Measurements from ENCODE around the gene SRPX2.
A peak's percentile ranks its signal among the peaks of the same experiment; 100 is the strongest.

Gene SRPX2

DNA sequence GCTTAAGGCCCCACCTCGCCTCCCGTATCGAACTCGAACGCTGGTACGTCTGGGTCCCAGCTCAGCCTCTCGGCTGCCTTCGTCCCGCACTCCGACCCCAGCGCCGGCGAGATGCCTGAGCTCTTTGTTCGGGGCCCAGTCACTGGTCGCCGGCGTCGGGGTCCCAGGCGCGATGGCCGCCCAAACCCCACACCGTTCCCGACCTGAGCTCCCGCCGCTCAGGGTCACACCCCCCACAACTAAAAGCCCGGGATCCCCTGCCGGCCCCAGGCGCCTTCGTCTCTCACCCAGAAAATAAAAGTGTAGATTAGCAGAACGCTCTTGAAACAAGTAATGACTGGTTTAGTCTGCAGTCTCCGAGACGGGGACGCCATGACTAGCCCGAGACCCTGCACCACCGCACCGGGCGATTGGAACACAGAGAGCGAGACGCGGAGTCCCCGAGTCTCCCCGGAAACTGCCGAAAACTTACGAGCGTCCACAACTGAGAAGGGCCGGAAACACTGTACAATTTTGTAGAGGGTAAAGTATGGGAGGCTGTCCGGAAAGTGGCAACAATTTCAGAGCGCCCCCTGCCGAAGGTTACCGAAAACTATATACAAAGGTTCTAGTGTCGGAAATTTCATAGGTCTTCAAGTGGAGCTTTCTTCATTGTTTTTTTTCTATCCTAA, 7.5 kb upstream of the SRPX2 start, which contains the start of gene TSPAN6:
Gene TSPAN6 (minus strand): TSS at position 486 of the 671 bp plus-strand sequence. CDS start 112 bp downstream, at position 374.
- peak within 1 kb of the TSS in 6 of 7 experiments; percentile 19 to 63 (median 42) for H3K4me3 ChIP-seq (ENCODE audit: control insufficient read depth in 1 of 7, extremely low read depth in 1 of 7, insufficient read depth in 4 of 7, low read depth in 2 of 7, low read length in 6 of 7)
- POLR2A ChIA-PET = no interaction called here
- CTCF ChIA-PET = interaction anchor here (0.9 to 1.5 kb wide), 3 partner anchors 11 to 21 kb away, joined by 3 to 4 read pairs (median 3); no protein-coding TSS in a partner anchor
- DNase-seq = peak; percentile 42 to 64 (median 61)
- H3K36me3 ChIP-seq (ENCODE audit: control insufficient read depth in 4 of 4, insufficient read depth in 4 of 4, low read length in 3 of 4) = peaks cover 0 to 2% (median 0%) of the 10 kb centered on the region in 4 experiments
- no peak within 1 kb of the TSS for H3K27ac ChIP-seq (ENCODE audit: insufficient read depth in 1 of 2, low read depth in 1 of 2, low read length in 2 of 2, poor library complexity in 1 of 2, severe bottlenecking in 2 of 2)
- peaks cover 0 to 7% (median 0%) of the 10 kb centered on the region in 4 experiments for H3K4me1 ChIP-seq (ENCODE audit: control extremely low read depth in 1 of 4, control insufficient read depth in 4 of 4, insufficient read depth in 4 of 4, low read length in 3 of 4)
- no peaks in the 10 kb centered on the region for H3K9me3 ChIP-seq (ENCODE audit: control extremely low read depth in 1 of 5, control insufficient read depth in 4 of 5, insufficient read depth in 2 of 5, low read depth in 1 of 5, low read length in 4 of 5)
- H3K27me3 ChIP-seq (replicated peaks in 2 of 5; ENCODE audit: control insufficient read depth in 4 of 5, insufficient read depth in 5 of 5, low read length in 4 of 5) = peaks cover 2 to 65% (median 31%) of the 10 kb centered on the region in 5 experiments
- 40% methylated on average over 41 of the region's 51 CpGs for WGBS (ENCODE audit: insufficient coverage)

DNA sequence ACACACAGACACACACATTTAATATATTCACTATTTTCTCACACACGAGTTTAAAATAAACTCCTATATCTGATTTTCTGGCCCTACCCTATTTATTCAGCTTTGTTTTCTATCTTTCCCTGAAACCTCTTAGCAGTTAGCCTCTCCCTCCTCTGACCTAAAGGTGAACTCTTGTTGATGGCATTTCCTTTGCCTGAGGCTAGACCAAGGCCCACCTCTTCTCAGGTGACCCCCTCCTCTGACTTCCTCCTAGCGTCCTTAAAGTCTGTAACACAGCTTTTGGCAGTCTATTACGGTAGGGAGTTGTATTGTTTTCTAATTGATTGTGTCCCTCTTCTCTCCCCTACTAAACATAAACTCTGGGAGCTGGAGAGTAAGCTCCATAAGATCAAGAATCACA, 1.7 kb upstream of the SRPX2 start:
- Histone ChIP-seq H3K9me3 (ENCODE audit: control extremely low read depth in 1 of 5, control insufficient read depth in 4 of 5, insufficient read depth in 2 of 5, low read depth in 1 of 5, low read length in 4 of 5) (no peaks in the 10 kb centered on the region), H3K27ac (ENCODE audit: insufficient read depth in 1 of 2, low read depth in 1 of 2, low read length in 2 of 2, poor library complexity in 1 of 2, severe bottlenecking in 2 of 2) (no peak overlapping the region), H3K4me1 (ENCODE audit: control extremely low read depth in 1 of 4, control insufficient read depth in 4 of 4, insufficient read depth in 4 of 4, low read length in 3 of 4) (peaks cover 0 to 3% (median 0%) of the 10 kb centered on the region in 4 experiments), H3K4me3 (ENCODE audit: control insufficient read depth in 1 of 7, extremely low read depth in 1 of 7, insufficient read depth in 4 of 7, low read depth in 2 of 7, low read length in 6 of 7) (no peak overlapping the region), H3K36me3 (ENCODE audit: control insufficient read depth in 4 of 4, insufficient read depth in 4 of 4, low read length in 3 of 4) (no peaks in the 10 kb centered on the region), H3K27me3 (replicated peaks in 2 of 5; ENCODE audit: control insufficient read depth in 4 of 5, insufficient read depth in 5 of 5, low read length in 4 of 5) (peaks cover 2 to 51% (median 18%) of the 10 kb centered on the region in 5 experiments)
- DNase-seq = no peak
- POLR2A ChIA-PET = no interaction called here
- 90% methylated on average over 1 of the region's 3 CpGs for WGBS (ENCODE audit: insufficient coverage)
- CTCF ChIA-PET = interaction anchor here (1.0 to 1.4 kb wide), 3 partner anchors 13 to 32 kb away, joined by 3 to 6 read pairs (median 4); no protein-coding TSS in a partner anchor

DNA sequence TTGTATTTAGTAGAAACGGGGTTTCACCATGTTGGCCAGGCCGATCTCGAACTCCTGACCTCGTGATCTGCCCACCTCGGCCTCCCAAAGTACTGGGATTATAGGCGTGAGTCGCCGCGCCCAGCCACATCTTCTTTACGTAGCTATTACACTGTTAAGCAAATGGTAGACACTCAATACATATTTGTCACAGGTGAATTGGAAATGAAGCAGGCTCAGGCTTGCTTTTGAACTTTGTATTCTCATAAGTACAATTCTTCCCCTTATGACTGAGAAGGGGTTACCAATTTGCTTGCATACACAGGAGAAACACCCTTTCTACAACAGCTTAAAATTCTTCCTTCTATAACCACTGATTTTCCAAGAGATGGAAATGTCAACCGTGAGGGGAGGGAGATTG, 787 bp upstream of the SRPX2 start:
- WGBS (ENCODE audit: insufficient coverage) = 94% methylated on average over 10 of the region's 11 CpGs
- POLR2A ChIA-PET = no interaction called here
- Histone ChIP-seq H3K27me3 (replicated peaks in 2 of 5; ENCODE audit: control insufficient read depth in 4 of 5, insufficient read depth in 5 of 5, low read length in 4 of 5) (peaks cover 2 to 48% (median 14%) of the 10 kb centered on the region in 5 experiments), H3K4me1 (ENCODE audit: control extremely low read depth in 1 of 4, control insufficient read depth in 4 of 4, insufficient read depth in 4 of 4, low read length in 3 of 4) (no peaks in the 10 kb centered on the region), H3K36me3 (ENCODE audit: control insufficient read depth in 4 of 4, insufficient read depth in 4 of 4, low read length in 3 of 4) (no peaks in the 10 kb centered on the region), H3K4me3 (ENCODE audit: control insufficient read depth in 1 of 7, extremely low read depth in 1 of 7, insufficient read depth in 4 of 7, low read depth in 2 of 7, low read length in 6 of 7) (no peak overlapping the region), H3K9me3 (ENCODE audit: control extremely low read depth in 1 of 5, control insufficient read depth in 4 of 5, insufficient read depth in 2 of 5, low read depth in 1 of 5, low read length in 4 of 5) (no peaks in the 10 kb centered on the region), H3K27ac (ENCODE audit: insufficient read depth in 1 of 2, low read depth in 1 of 2, low read length in 2 of 2, poor library complexity in 1 of 2, severe bottlenecking in 2 of 2) (no peak overlapping the region)
- CTCF ChIA-PET = interaction anchor here (1.1 to 1.4 kb wide), 3 partner anchors 11 to 28 kb away, joined by 3 to 4 read pairs (median 4); no protein-coding TSS in a partner anchor
- no peak for DNase-seq

DNA sequence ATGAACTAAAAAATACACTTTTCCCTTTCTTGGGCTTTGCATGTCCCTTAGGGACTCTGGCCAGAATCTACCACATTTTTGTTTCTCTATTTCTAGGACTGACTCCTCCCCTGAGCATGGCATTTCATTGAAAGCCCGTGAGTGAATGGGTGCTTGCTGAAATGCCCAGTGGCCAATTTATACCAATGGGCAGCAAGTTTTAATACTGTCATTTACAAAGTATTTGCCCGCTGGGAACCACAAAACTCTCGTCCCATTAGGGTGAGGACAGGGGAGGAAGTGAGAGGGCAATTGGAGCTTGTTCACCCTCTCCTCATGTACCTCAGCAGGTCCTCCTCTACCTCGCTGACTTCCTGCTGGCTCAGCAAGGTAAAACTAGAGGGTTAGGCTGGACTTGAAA, 1.1 kb downstream of the SRPX2 start:
- no peak overlapping the region for H3K4me3 ChIP-seq (ENCODE audit: control insufficient read depth in 1 of 7, extremely low read depth in 1 of 7, insufficient read depth in 4 of 7, low read depth in 2 of 7, low read length in 6 of 7)
- H3K9me3 ChIP-seq (ENCODE audit: control extremely low read depth in 1 of 5, control insufficient read depth in 4 of 5, insufficient read depth in 2 of 5, low read depth in 1 of 5, low read length in 4 of 5) = no peaks in the 10 kb centered on the region
- H3K36me3 ChIP-seq (ENCODE audit: control insufficient read depth in 4 of 4, insufficient read depth in 4 of 4, low read length in 3 of 4) = no peaks in the 10 kb centered on the region
- WGBS (ENCODE audit: insufficient coverage) = 61% methylated on average over 3 of the region's 4 CpGs
- ChIA-PET CTCF (interaction anchor here (1.0 kb wide), 1 partner anchor 15 kb away, joined by 4 read pairs; no protein-coding TSS in a partner anchor), POLR2A (no interaction called here)
- DNase-seq = no peak
- H3K27me3 ChIP-seq (replicated peaks in 2 of 5; ENCODE audit: control insufficient read depth in 4 of 5, insufficient read depth in 5 of 5, low read length in 4 of 5) = peaks cover 0 to 41% (median 2%) of the 10 kb centered on the region in 5 experiments
- no peaks in the 10 kb centered on the region for H3K4me1 ChIP-seq (ENCODE audit: control extremely low read depth in 1 of 4, control insufficient read depth in 4 of 4, insufficient read depth in 4 of 4, low read length in 3 of 4)
- no peak overlapping the region for H3K27ac ChIP-seq (ENCODE audit: insufficient read depth in 1 of 2, low read depth in 1 of 2, low read length in 2 of 2, poor library complexity in 1 of 2, severe bottlenecking in 2 of 2)

DNA sequence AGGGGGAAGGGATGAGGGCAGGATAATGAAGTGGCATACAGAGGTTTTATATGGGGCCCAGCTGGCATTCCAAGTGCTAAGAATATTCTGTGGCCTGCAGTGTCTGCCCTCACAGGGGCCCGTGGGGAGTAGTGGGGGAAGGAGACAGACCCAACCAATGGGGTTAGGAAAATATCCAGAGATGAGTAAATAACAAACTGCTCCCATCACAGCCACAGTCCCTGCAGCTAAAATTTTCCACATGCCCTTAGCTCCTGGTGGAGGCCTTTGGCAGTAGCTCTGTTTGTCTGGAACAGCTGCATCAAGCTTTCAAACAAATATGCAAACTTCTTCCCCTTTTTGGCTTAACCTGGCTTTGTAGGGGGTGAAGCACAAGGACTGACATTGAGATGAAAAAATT, 3.1 kb downstream of the SRPX2 start:
- H3K36me3 ChIP-seq (ENCODE audit: control insufficient read depth in 4 of 4, insufficient read depth in 4 of 4, low read length in 3 of 4) = no peaks in the 10 kb centered on the region

DNA sequence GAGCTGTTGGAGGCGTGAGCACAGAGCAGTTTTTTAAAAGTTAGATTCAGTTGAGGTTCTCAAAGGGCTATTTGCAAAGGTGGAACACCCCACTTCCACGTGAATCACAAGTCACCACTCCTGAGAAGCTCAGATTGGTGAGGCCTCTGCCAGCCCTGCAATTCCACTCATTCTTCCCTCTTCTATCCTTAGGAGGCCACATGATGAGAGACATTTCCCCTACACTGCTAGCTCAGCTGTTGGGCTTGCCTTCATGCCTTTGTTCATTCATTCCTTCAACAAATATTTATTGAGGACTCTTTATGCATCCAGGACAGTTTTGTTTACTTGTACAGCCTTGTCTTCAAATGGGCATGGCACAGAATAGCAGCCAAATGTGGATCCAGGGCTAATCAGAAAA, 3.7 kb downstream of the SRPX2 start:
- WGBS (ENCODE audit: insufficient coverage) = 68% methylated on average over 2 of the region's 2 CpGs
- H3K27ac ChIP-seq (ENCODE audit: insufficient read depth in 1 of 2, low read depth in 1 of 2, low read length in 2 of 2, poor library complexity in 1 of 2, severe bottlenecking in 2 of 2) = no peak overlapping the region
- H3K27me3 ChIP-seq (replicated peaks in 2 of 5; ENCODE audit: control insufficient read depth in 4 of 5, insufficient read depth in 5 of 5, low read length in 4 of 5) = peaks cover 0 to 37% (median 0%) of the 10 kb centered on the region in 5 experiments
- H3K4me1 ChIP-seq (ENCODE audit: control extremely low read depth in 1 of 4, control insufficient read depth in 4 of 4, insufficient read depth in 4 of 4, low read length in 3 of 4) = no peaks in the 10 kb centered on the region
- POLR2A ChIA-PET = no interaction called here
- no peak for DNase-seq
- no peak overlapping the region for H3K4me3 ChIP-seq (ENCODE audit: control insufficient read depth in 1 of 7, extremely low read depth in 1 of 7, insufficient read depth in 4 of 7, low read depth in 2 of 7, low read length in 6 of 7)
- CTCF ChIA-PET = interaction anchor here (0.9 to 1.4 kb wide), 2 partner anchors 10 to 32 kb away, joined by 3 to 4 read pairs; no protein-coding TSS in a partner anchor
- no peaks in the 10 kb centered on the region for H3K36me3 ChIP-seq (ENCODE audit: control insufficient read depth in 4 of 4, insufficient read depth in 4 of 4, low read length in 3 of 4)
- H3K9me3 ChIP-seq (ENCODE audit: control extremely low read depth in 1 of 5, control insufficient read depth in 4 of 5, insufficient read depth in 2 of 5, low read depth in 1 of 5, low read length in 4 of 5) = no peaks in the 10 kb centered on the region

More for the DNA sequence above, 3.1 kb downstream of the SRPX2 start:
- Histone ChIP-seq H3K9me3 (ENCODE audit: control extremely low read depth in 1 of 5, control insufficient read depth in 4 of 5, insufficient read depth in 2 of 5, low read depth in 1 of 5, low read length in 4 of 5) (no peaks in the 10 kb centered on the region), H3K4me1 (ENCODE audit: control extremely low read depth in 1 of 4, control insufficient read depth in 4 of 4, insufficient read depth in 4 of 4, low read length in 3 of 4) (no peaks in the 10 kb centered on the region), H3K27me3 (replicated peaks in 2 of 5; ENCODE audit: control insufficient read depth in 4 of 5, insufficient read depth in 5 of 5, low read length in 4 of 5) (peaks cover 0 to 40% (median 2%) of the 10 kb centered on the region in 5 experiments), H3K4me3 (ENCODE audit: control insufficient read depth in 1 of 7, extremely low read depth in 1 of 7, insufficient read depth in 4 of 7, low read depth in 2 of 7, low read length in 6 of 7) (no peak overlapping the region), H3K27ac (ENCODE audit: insufficient read depth in 1 of 2, low read depth in 1 of 2, low read length in 2 of 2, poor library complexity in 1 of 2, severe bottlenecking in 2 of 2) (no peak overlapping the region)
- ChIA-PET CTCF (interaction anchor here (0.9 to 1.4 kb wide), 2 partner anchors 10 to 32 kb away, joined by 3 to 4 read pairs; no protein-coding TSS in a partner anchor), POLR2A (no interaction called here)
- peak in 1 of 3 donors; percentile 8 for DNase-seq
- no CpG with 5 or more reads among the region's 1 CpG for WGBS (ENCODE audit: insufficient coverage)
